Activated naive CD8-positive, alpha-beta T cell (primary cell): ENCODE results near the gene PGLYRP2.

Experiments used
- H3K27ac Mint-ChIP-seq: one replicate; pipeline ENCODE4 v1.8.0; 2021; ENCODE audit warnings: mixed read lengths
- H3K27me3 Mint-ChIP-seq: one replicate; pipeline ENCODE4 v1.8.0; 2021; ENCODE audit warnings: mixed read lengths
- H3K36me3 Mint-ChIP-seq: one replicate; pipeline ENCODE4 v1.8.0; 2021; ENCODE audit warnings: mixed read lengths
- H3K4me1 Mint-ChIP-seq: one replicate; pipeline ENCODE4 v1.8.0; 2021; ENCODE audit warnings: low read depth, mixed read lengths
- H3K4me3 Mint-ChIP-seq: one replicate; pipeline ENCODE4 v1.8.0; 2021; ENCODE audit warnings: mild to moderate bottlenecking, mixed read lengths
- H3K9me3 Mint-ChIP-seq: one replicate; pipeline ENCODE4 v1.8.0; 2021; ENCODE audit warnings: low read depth, mixed read lengths

Gene PGLYRP2

GRCh38 chr19:15468675-15469512 is 10.4 kb downstream of the PGLYRP2 start:
- Mint-ChIP-seq H3K27me3 (no peaks in the 10 kb centered on the region), H3K27ac (peak overlapping the region; percentile 87), H3K9me3 (no peaks in the 10 kb centered on the region), H3K4me3 (peak overlapping the region; percentile 87), H3K36me3 (no peaks in the 10 kb centered on the region), H3K4me1 (peaks cover 55% of the 10 kb centered on the region)

- Mint-ChIP-seq H3K27ac (peak overlapping the region; percentile 94), H3K4me1 (peaks cover 57% of the 10 kb centered on the region), H3K27me3 (no peaks in the 10 kb centered on the region), H3K36me3 (no peaks in the 10 kb centered on the region), H3K4me3 (peak overlapping the region; percentile 87), H3K9me3 (no peaks in the 10 kb centered on the region)
Observed at GRCh38 chr19:15467734-15468214, 11.5 kb downstream of the PGLYRP2 start.

GRCh38 chr19:15466851-15467733 is 12.2 kb downstream of the PGLYRP2 start:
- Mint-ChIP-seq H3K27me3 (no peaks in the 10 kb centered on the region), H3K27ac (peak overlapping the region; percentile 94), H3K4me3 (peak overlapping the region; percentile 74), H3K9me3 (no peaks in the 10 kb centered on the region), H3K4me1 (peaks cover 61% of the 10 kb centered on the region), H3K36me3 (no peaks in the 10 kb centered on the region)

- peaks cover 70% of the 10 kb centered on the region for H3K4me1 Mint-ChIP-seq
- H3K4me3 Mint-ChIP-seq = peak within 1 kb of the TSS; percentile 94
- no peaks in the 10 kb centered on the region for H3K27me3 Mint-ChIP-seq
- no peaks in the 10 kb centered on the region for H3K9me3 Mint-ChIP-seq
- peaks cover 4% of the 10 kb centered on the region for H3K36me3 Mint-ChIP-seq
- H3K27ac Mint-ChIP-seq = peak within 1 kb of the TSS; percentile 95
Observed at GRCh38 chr19:15464394-15465385, 14.6 kb downstream of the PGLYRP2 start, which contains the start of gene RASAL3. Gene RASAL3, minus strand, starts transcription at chr19:15464544. Its CDS starts 186 bp downstream, at chr19:15464358.

- peaks cover 4% of the 10 kb centered on the region for H3K36me3 Mint-ChIP-seq
- H3K27ac Mint-ChIP-seq = peak overlapping the region; percentile 91
- no peaks in the 10 kb centered on the region for H3K9me3 Mint-ChIP-seq
- no peaks in the 10 kb centered on the region for H3K27me3 Mint-ChIP-seq
- H3K4me3 Mint-ChIP-seq = peak overlapping the region; percentile 94
- H3K4me1 Mint-ChIP-seq = peaks cover 66% of the 10 kb centered on the region
Observed at GRCh38 chr19:15463861-15464371, 15.4 kb downstream of the PGLYRP2 start.

GRCh38 chr19:15461694-15462093 is 17.6 kb downstream of the PGLYRP2 start:
- Mint-ChIP-seq H3K4me3 (peak overlapping the region; percentile 76), H3K36me3 (peaks cover 4% of the 10 kb centered on the region), H3K27ac (peak overlapping the region; percentile 91), H3K9me3 (no peaks in the 10 kb centered on the region), H3K27me3 (no peaks in the 10 kb centered on the region), H3K4me1 (peaks cover 44% of the 10 kb centered on the region)

- Mint-ChIP-seq H3K4me1 (peaks cover 32% of the 10 kb centered on the region), H3K36me3 (peaks cover 4% of the 10 kb centered on the region), H3K27me3 (no peaks in the 10 kb centered on the region), H3K9me3 (no peaks in the 10 kb centered on the region), H3K27ac (no peak overlapping the region), H3K4me3 (no peak overlapping the region)
Observed at GRCh38 chr19:15457701-15458484, 21.4 kb downstream of the PGLYRP2 start.

GRCh38 chr19:15456871-15457700 is 22.2 kb downstream of the PGLYRP2 start:
- Mint-ChIP-seq H3K4me1 (peaks cover 25% of the 10 kb centered on the region), H3K27me3 (no peaks in the 10 kb centered on the region), H3K9me3 (no peaks in the 10 kb centered on the region), H3K4me3 (no peak overlapping the region), H3K27ac (no peak overlapping the region), H3K36me3 (peaks cover 4% of the 10 kb centered on the region)

GRCh38 chr19:15456441-15456840 is 22.9 kb downstream of the PGLYRP2 start:
- Mint-ChIP-seq H3K36me3 (peaks cover 4% of the 10 kb centered on the region), H3K4me3 (no peak overlapping the region), H3K27ac (no peak overlapping the region), H3K27me3 (no peaks in the 10 kb centered on the region), H3K4me1 (peaks cover 20% of the 10 kb centered on the region), H3K9me3 (no peaks in the 10 kb centered on the region)

GRCh38 chr19:15455996-15456395 is 23.3 kb downstream of the PGLYRP2 start:
- Mint-ChIP-seq H3K27me3 (no peaks in the 10 kb centered on the region), H3K9me3 (no peaks in the 10 kb centered on the region), H3K36me3 (peaks cover 4% of the 10 kb centered on the region), H3K4me1 (peaks cover 23% of the 10 kb centered on the region), H3K4me3 (no peak overlapping the region), H3K27ac (no peak overlapping the region)

- no peaks in the 10 kb centered on the region for H3K36me3 Mint-ChIP-seq
- H3K27ac Mint-ChIP-seq = peak overlapping the region; percentile 5
- no peaks in the 10 kb centered on the region for H3K9me3 Mint-ChIP-seq
- H3K27me3 Mint-ChIP-seq = no peaks in the 10 kb centered on the region
- H3K4me3 Mint-ChIP-seq = no peak overlapping the region
- peaks cover 25% of the 10 kb centered on the region for H3K4me1 Mint-ChIP-seq
Observed at GRCh38 chr19:15453906-15454860, 25.1 kb downstream of the PGLYRP2 start.

GRCh38 chr19:15453091-15453578 is 26.2 kb downstream of the PGLYRP2 start:
- Mint-ChIP-seq H3K36me3 (no peaks in the 10 kb centered on the region), H3K9me3 (no peaks in the 10 kb centered on the region), H3K27ac (no peak overlapping the region), H3K4me1 (peaks cover 32% of the 10 kb centered on the region), H3K27me3 (no peaks in the 10 kb centered on the region), H3K4me3 (no peak overlapping the region)
